CD4-positive, alpha-beta T cell (primary cell): ENCODE data around the gene RPS10. TPM values are rescaled to one million over a fixed set of nuclear protein-coding genes. Genes with fewer than 3 reads are reported as not detected.

Experiments used
- ATAC-seq: fragments of 200-7000 bp; cut with Tn5 transposase; one replicate; pipeline ENCODE4 v1.10.0; 2022; ENCODE audit warnings: mild to moderate bottlenecking; ENCODE audit not compliant: poor library complexity
- CTCF ChIA-PET: fragments of 350-600 bp; sonication (Branson Sonifier 250); formaldehyde crosslinking; loops from one replicate; lab custom pipeline; 2021; ENCODE audit warnings: antibody characterized with exemption, inconsistent platforms; lab: Charles Lee
- POLR2A ChIA-PET: fragments of 350-600 bp; sonication (Branson Sonifier 250); formaldehyde crosslinking; loops from one replicate; lab custom pipeline; 2021; ENCODE audit warnings: antibody characterized with exemption, inconsistent platforms; lab: Charles Lee
- DNase-seq, 14 experiments: peaks; one replicate each; pipeline ENCODE4 v3.0.0-alpha.2; 2013 to 2020; ENCODE audit warnings: mixed read lengths in 2 of 14
- H3K27ac ChIP-seq, 2 donors: one replicate each; pipeline versions ENCODE4 v1.5.1 to v1.7.0; 2013; ENCODE audit warnings: low read length in 2 of 2, low read depth in 1 of 2, mild to moderate bottlenecking in 1 of 2
- H3K27me3 ChIP-seq, 2 experiments: 1 replicate in 1 of 2; 2 replicates in 1 of 2; pipeline versions ENCODE4 v1.6.1 to v1.7.0; 2013; ENCODE audit warnings: low read length in 2 of 2, control low read depth in 1 of 2, mild to moderate bottlenecking in 1 of 2, moderate library complexity in 1 of 2; ENCODE audit not compliant: insufficient read depth in 2 of 2, control insufficient read depth in 1 of 2
- H3K36me3 ChIP-seq: one replicate; pipeline ENCODE4 v1.6.1; 2013; ENCODE audit warnings: low read length, control low read depth; ENCODE audit not compliant: insufficient read depth
- H3K4me1 ChIP-seq: one replicate; pipeline ENCODE4 v1.6.1; 2013; ENCODE audit warnings: low read length, control low read depth; ENCODE audit not compliant: insufficient read depth
- H3K4me3 ChIP-seq: one replicate; pipeline ENCODE4 v1.5.1; 2013; ENCODE audit warnings: mild to moderate bottlenecking, low read length, moderate library complexity
- H3K9me3 ChIP-seq, 2 experiments: 1 replicate in 1 of 2; 2 replicates in 1 of 2; pipeline versions ENCODE4 v1.6.1 to v1.7.0; 2013; ENCODE audit warnings: low read length in 2 of 2, mild to moderate bottlenecking in 2 of 2, control low read depth in 1 of 2, moderate library complexity in 1 of 2; ENCODE audit not compliant: control insufficient read depth in 1 of 2, insufficient read depth in 1 of 2
- H3K27ac Mint-ChIP-seq: one replicate; pipeline ENCODE4 v1.8.0; 2020; ENCODE audit warnings: mixed read lengths
- H3K27me3 Mint-ChIP-seq: one replicate; pipeline ENCODE4 v1.8.0; 2021; ENCODE audit warnings: mixed read lengths
- H3K36me3 Mint-ChIP-seq: one replicate; pipeline ENCODE4 v1.8.0; 2021; ENCODE audit warnings: low read depth, mixed read lengths
- H3K4me1 Mint-ChIP-seq: one replicate; pipeline ENCODE4 v1.8.0; 2021; ENCODE audit warnings: low read depth, mixed read lengths
- H3K4me3 Mint-ChIP-seq: one replicate; pipeline ENCODE4 v1.8.0; 2020; ENCODE audit warnings: mild to moderate bottlenecking, mixed read lengths
- H3K9me3 Mint-ChIP-seq: one replicate; pipeline ENCODE4 v1.8.0; 2020; ENCODE audit warnings: mixed read lengths
- CTCF ChIP-seq: fragments of 200-600 bp; IDR thresholded peaks from one replicate; pipeline ENCODE4 v1.8.0; 2022; ENCODE audit warnings: antibody characterized with exemption, mild to moderate bottlenecking
- intact Hi-C, 2 experiments: fragments of 100-400 bp; cut with DNase I in 1 of 2; cut with micrococcal nuclease in 1 of 2; formaldehyde crosslinking; loops; one replicate each; pipeline versions ENCODE4 v1.15.1 to v1.9.0; 2023 to 2025; cut with DNase I, micrococcal nuclease
- total RNA-seq, 174 experiments: library from RNA in 2 of 174; stranded (reverse) in 2 of 174; gene quantifications; one replicate each; pipeline ENCODE4 v1.2.3 and lab custom pipeline; 2021 to 2026

Gene RPS10
- total RNA-seq, 2 experiments from 2014 or later, result 3,088 to 3,122 TPM

GRCh38 chr6:34455831-34456230, 30.0 kb upstream of the RPS10 start:
- no peak overlapping the region for H3K27ac Mint-ChIP-seq
- no peaks in the 10 kb centered on the region for H3K27me3 Mint-ChIP-seq
- Histone ChIP-seq H3K27me3 (no peaks in the 10 kb centered on the region), H3K36me3 (no peaks in the 10 kb centered on the region), H3K9me3 (no peaks in the 10 kb centered on the region), H3K4me3 (no peak overlapping the region), H3K4me1 (no peaks in the 10 kb centered on the region), H3K27ac (no peak overlapping the region)
- H3K4me1 Mint-ChIP-seq, result no peaks in the 10 kb centered on the region
- no peaks in the 10 kb centered on the region for H3K36me3 Mint-ChIP-seq
- intact Hi-C loops, result no loop called here
- ATAC-seq, result no peak
- no peak overlapping the region for H3K4me3 Mint-ChIP-seq
- ChIA-PET CTCF (interaction anchor here (0.9 kb wide), 1 partner anchor 206 kb away, joined by 4 read pairs; no protein-coding TSS in a partner anchor), POLR2A (no interaction called here)
- H3K9me3 Mint-ChIP-seq, result peaks cover 2% of the 10 kb centered on the region
- no peak for TF ChIP-seq CTCF
- no peak for DNase-seq

GRCh38 chr6:34451192-34451591, 25.3 kb upstream of the RPS10 start:
- intact Hi-C loops, result no loop called here
- Mint-ChIP-seq H3K27me3 (no peaks in the 10 kb centered on the region), H3K9me3 (peaks cover 2% of the 10 kb centered on the region), H3K27ac (no peak overlapping the region), H3K36me3 (no peaks in the 10 kb centered on the region), H3K4me1 (no peaks in the 10 kb centered on the region), H3K4me3 (no peak overlapping the region)
- H3K4me1 ChIP-seq, result no peaks in the 10 kb centered on the region
- no peak for DNase-seq
- TF ChIP-seq CTCF, result no peak
- H3K27ac ChIP-seq, result no peak overlapping the region
- no peaks in the 10 kb centered on the region for H3K36me3 ChIP-seq
- POLR2A ChIA-PET, result no interaction called here
- no peaks in the 10 kb centered on the region for H3K27me3 ChIP-seq
- CTCF ChIA-PET, result interaction anchor here (0.6 kb wide), 1 partner anchor 120 kb away, joined by 3 read pairs; no protein-coding TSS in a partner anchor
- no peak overlapping the region for H3K4me3 ChIP-seq
- no peaks in the 10 kb centered on the region for H3K9me3 ChIP-seq
- ATAC-seq, result no peak

GRCh38 chr6:34447910-34448309, 22.0 kb upstream of the RPS10 start:
- no peaks in the 10 kb centered on the region for H3K36me3 Mint-ChIP-seq
- H3K27me3 ChIP-seq, result no peaks in the 10 kb centered on the region
- H3K27ac ChIP-seq, result no peak overlapping the region
- no peak overlapping the region for H3K4me3 ChIP-seq
- intact Hi-C loops, result no loop called here
- ATAC-seq (no peak), DNase-seq (no peak)
- no peaks in the 10 kb centered on the region for H3K27me3 Mint-ChIP-seq
- no peaks in the 10 kb centered on the region for H3K4me1 Mint-ChIP-seq
- peaks cover 2% of the 10 kb centered on the region for H3K9me3 Mint-ChIP-seq
- H3K36me3 ChIP-seq, result no peaks in the 10 kb centered on the region
- no peak overlapping the region for H3K27ac Mint-ChIP-seq
- TF ChIP-seq CTCF, result no peak
- POLR2A ChIA-PET, result no interaction called here
- H3K4me3 Mint-ChIP-seq, result no peak overlapping the region
- CTCF ChIA-PET, result no interaction called here
- no peaks in the 10 kb centered on the region for H3K4me1 ChIP-seq
- H3K9me3 ChIP-seq, result no peaks in the 10 kb centered on the region
